ENCODE data around the gene SMYD4.

Gene SMYD4

GRCh38 chr17:1829592-1830257 lies at the start of gene SMYD4, which contains the start of gene RPA1:
Gene SMYD4 (minus strand): TSS chr17:1829902. CDS start chr17:1827994, 1,908 bp downstream.
Gene RPA1 (plus strand): TSS chr17:1830005. CDS start chr17:1830094, 89 bp downstream.
- no peak for TF ChIP-seq CTCF (IDR thresholded peaks at IDR 0.05; ENCODE audit: insufficient read depth, low read depth, low read length, missing control alignments)
- DNase-seq (ENCODE audit: low read depth): peak; percentile 93
- H3K4me3 ChIP-seq (ENCODE audit: low read length): peak within 1 kb of the TSS; percentile 78

- no peak overlapping the region for H3K4me3 ChIP-seq (ENCODE audit: low read length)
- no peak for TF ChIP-seq CTCF (IDR thresholded peaks at IDR 0.05; ENCODE audit: insufficient read depth, low read depth, low read length, missing control alignments)
- DNase-seq (ENCODE audit: low read depth): no peak
Measured at GRCh38 chr17:1878419-1879121, 48.9 kb upstream of the SMYD4 start.

- no peak overlapping the region for H3K4me3 ChIP-seq (ENCODE audit: low read length)
- no peak for DNase-seq (ENCODE audit: low read depth)
- TF ChIP-seq CTCF (IDR thresholded peaks at IDR 0.05; ENCODE audit: insufficient read depth, low read depth, low read length, missing control alignments): no peak
Measured at GRCh38 chr17:1875597-1875996, 45.9 kb upstream of the SMYD4 start.

- no peak for DNase-seq (ENCODE audit: low read depth)
Measured at GRCh38 chr17:1873418-1873817, 43.7 kb upstream of the SMYD4 start.

GRCh38 chr17:1872976-1873375 lies 43.3 kb upstream of the SMYD4 start:
- TF ChIP-seq CTCF (IDR thresholded peaks at IDR 0.05; ENCODE audit: insufficient read depth, low read depth, low read length, missing control alignments): no peak
- H3K4me3 ChIP-seq (ENCODE audit: low read length): no peak overlapping the region
- no peak for DNase-seq (ENCODE audit: low read depth)

More at GRCh38 chr17:1873418-1873817, 43.7 kb upstream of the SMYD4 start:
- no peak for TF ChIP-seq CTCF (IDR thresholded peaks at IDR 0.05; ENCODE audit: insufficient read depth, low read depth, low read length, missing control alignments)
- H3K4me3 ChIP-seq (ENCODE audit: low read length): no peak overlapping the region

GRCh38 chr17:1872254-1872653 lies 42.6 kb upstream of the SMYD4 start:
- TF ChIP-seq CTCF (IDR thresholded peaks at IDR 0.05; ENCODE audit: insufficient read depth, low read depth, low read length, missing control alignments): no peak
- H3K4me3 ChIP-seq (ENCODE audit: low read length): no peak overlapping the region
- no peak for DNase-seq (ENCODE audit: low read depth)

Data from epithelial cell of esophagus (primary cell).